ENCODE data around the gene KLHL41.

- TF ChIP-seq GABPA (IDR thresholded peaks at IDR 0.05; ENCODE audit: low read depth) = no peak
- no peak for TF ChIP-seq CTCF (IDR thresholded peaks at IDR 0.05; ENCODE audit: insufficient read depth, low read length)
Measured at GRCh38 chr2:169509955-169510354, 453 bp downstream of the KLHL41 start.
